ENCODE measurements around the gene CDC73.
"Not testable (repeated sequence)": the region's sequence is repeated elsewhere in the genome, so short reads cannot be mapped to it uniquely, and the experiment has no call there.

CDC73 gene

GRCh38 chr1:193181985-193182384 is 60.2 kb downstream of the CDC73 start:
- DNase-seq, result no peak

GRCh38 chr1:193183019-193183627 is 61.3 kb downstream of the CDC73 start:
- DNase-seq, result no peak

- DNase-seq, result no peak
Observed at GRCh38 chr1:193184776-193185175, 62.9 kb downstream of the CDC73 start.

- DNase-seq, result no peak
Observed at GRCh38 chr1:193185211-193185610, 63.4 kb downstream of the CDC73 start.

- peak; percentile 66 for DNase-seq
Observed at GRCh38 chr1:193185901-193186731, 64.3 kb downstream of the CDC73 start, which contains the start of gene B3GALT2. Gene B3GALT2, minus strand, starts transcription at chr1:193186613. Its CDS starts 5,051 bp downstream, at chr1:193181562.

GRCh38 chr1:193187114-193187513 is 65.3 kb downstream of the CDC73 start:
- no peak for DNase-seq

GRCh38 chr1:193188915-193189314 is 67.1 kb downstream of the CDC73 start:
- DNase-seq, result not testable (repeated sequence)

GRCh38 chr1:193189442-193190095 is 67.7 kb downstream of the CDC73 start:
- DNase-seq, result no peak

GRCh38 chr1:193190096-193190744 is 68.4 kb downstream of the CDC73 start:
- no peak for DNase-seq

- no peak for DNase-seq
Observed at GRCh38 chr1:193192586-193192985, 70.8 kb downstream of the CDC73 start.

GRCh38 chr1:193199940-193200339 is 78.1 kb downstream of the CDC73 start:
- no peak for DNase-seq

- no peak for DNase-seq
Observed at GRCh38 chr1:193201021-193201420, 79.2 kb downstream of the CDC73 start.

- no peak for DNase-seq
Observed at GRCh38 chr1:193210996-193211395, 89.2 kb downstream of the CDC73 start.

GRCh38 chr1:193211539-193211938 is 89.7 kb downstream of the CDC73 start:
- DNase-seq, result no peak

GRCh38 chr1:193212637-193213036 is 90.8 kb downstream of the CDC73 start:
- no peak for DNase-seq

GRCh38 chr1:193213998-193214397 is 92.2 kb downstream of the CDC73 start:
- DNase-seq, result no peak

- no peak for DNase-seq
Observed at GRCh38 chr1:193216920-193217319, 95.1 kb downstream of the CDC73 start.

- DNase-seq, result no peak
Observed at GRCh38 chr1:193219391-193219790, 97.6 kb downstream of the CDC73 start.

- no peak for DNase-seq
Observed at GRCh38 chr1:193221651-193222050, 99.8 kb downstream of the CDC73 start.

GRCh38 chr1:193222056-193222615 is 100.3 kb downstream of the CDC73 start:
- no peak for DNase-seq

- no peak for DNase-seq
Observed at GRCh38 chr1:193229136-193229535, 107.3 kb downstream of the CDC73 start.

- not testable (repeated sequence) for DNase-seq
Observed at GRCh38 chr1:193231146-193231545, 109.3 kb downstream of the CDC73 start.

- DNase-seq, result no peak
Observed at GRCh38 chr1:193234530-193234929, 112.7 kb downstream of the CDC73 start.

Data from left hindlimb (tissue), 1 donor.